ENCODE measurements around the gene GRID2. TPM values are rescaled to one million over a fixed set of nuclear protein-coding genes. Genes with fewer than 3 reads are reported as not detected.

The GRID2 gene
- total and polyA plus RNA-seq, 8 donors, result 0.14 to 0.36 (median 0.22) TPM

DNA sequence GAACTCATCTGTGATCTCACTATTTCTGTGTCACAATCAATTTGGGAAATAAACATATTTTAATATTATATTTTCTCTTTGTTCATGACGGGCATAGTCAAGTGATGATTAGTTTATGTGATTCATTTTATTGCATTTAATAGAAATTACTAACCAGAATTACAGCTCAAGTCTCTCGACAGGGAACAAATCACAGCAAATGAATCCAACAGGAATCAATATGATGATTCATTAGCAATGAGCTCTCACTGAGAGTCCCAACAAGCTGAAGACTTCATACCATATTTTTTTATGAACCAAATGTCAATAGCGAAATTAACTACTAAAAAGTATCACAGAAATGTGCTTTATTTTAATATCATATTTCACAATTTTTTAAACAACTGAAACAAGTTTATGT, 649.7 kb downstream of the GRID2 start:
- no peak for ATAC-seq
- TF ChIP-seq, protein P1, sequence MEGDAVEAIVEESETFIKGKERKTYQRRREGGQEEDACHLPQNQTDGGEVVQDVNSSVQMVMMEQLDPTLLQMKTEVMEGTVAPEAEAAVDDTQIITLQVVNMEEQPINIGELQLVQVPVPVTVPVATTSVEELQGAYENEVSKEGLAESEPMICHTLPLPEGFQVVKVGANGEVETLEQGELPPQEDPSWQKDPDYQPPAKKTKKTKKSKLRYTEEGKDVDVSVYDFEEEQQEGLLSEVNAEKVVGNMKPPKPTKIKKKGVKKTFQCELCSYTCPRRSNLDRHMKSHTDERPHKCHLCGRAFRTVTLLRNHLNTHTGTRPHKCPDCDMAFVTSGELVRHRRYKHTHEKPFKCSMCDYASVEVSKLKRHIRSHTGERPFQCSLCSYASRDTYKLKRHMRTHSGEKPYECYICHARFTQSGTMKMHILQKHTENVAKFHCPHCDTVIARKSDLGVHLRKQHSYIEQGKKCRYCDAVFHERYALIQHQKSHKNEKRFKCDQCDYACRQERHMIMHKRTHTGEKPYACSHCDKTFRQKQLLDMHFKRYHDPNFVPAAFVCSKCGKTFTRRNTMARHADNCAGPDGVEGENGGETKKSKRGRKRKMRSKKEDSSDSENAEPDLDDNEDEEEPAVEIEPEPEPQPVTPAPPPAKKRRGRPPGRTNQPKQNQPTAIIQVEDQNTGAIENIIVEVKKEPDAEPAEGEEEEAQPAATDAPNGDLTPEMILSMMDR (IDR thresholded peaks at IDR 0.05), result no peak

DNA sequence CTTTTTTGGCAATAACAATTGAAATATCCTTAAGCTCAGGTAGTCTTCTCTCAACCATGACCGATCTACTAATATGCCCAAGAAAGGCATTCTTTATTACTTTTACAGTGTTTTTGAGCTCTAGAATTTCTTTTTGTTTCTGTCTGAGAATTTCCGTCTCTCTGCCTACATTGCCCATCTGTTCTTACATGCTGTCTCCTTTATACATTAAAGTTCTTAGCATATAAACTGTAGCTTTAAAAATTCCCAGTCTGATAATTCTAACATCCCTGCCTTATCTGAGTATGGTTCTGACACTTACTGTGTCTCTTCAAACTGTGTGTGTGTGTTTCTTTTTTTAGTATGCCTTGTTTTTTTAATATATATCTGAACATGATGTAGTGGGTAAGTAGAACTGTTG, 658.1 kb downstream of the GRID2 start:
- Histone ChIP-seq H3K27me3 (no peaks in the 10 kb centered on the region), H3K4me1 (no peaks in the 10 kb centered on the region), H3K36me3 (no peaks in the 10 kb centered on the region), H3K4me3 (no peak overlapping the region), H3K9me3 (peaks cover 0 to 6% of the 10 kb centered on the region in 2 donors), H3K27ac (no peak overlapping the region)
- TF ChIP-seq, protein P1 (IDR thresholded peaks at IDR 0.05), result no peak
- DNase-seq, result no peak
- intact Hi-C loops (cut with DNase I), result no loop called here
- no peak for ATAC-seq

More for the DNA sequence above, 649.7 kb downstream of the GRID2 start:
- H3K27ac ChIP-seq, result no peak overlapping the region
- H3K27me3 ChIP-seq, result no peaks in the 10 kb centered on the region
- DNase-seq, result no peak
- H3K4me3 ChIP-seq, result no peak overlapping the region
- H3K36me3 ChIP-seq, result no peaks in the 10 kb centered on the region
- intact Hi-C loops (cut with DNase I), result no loop called here
- peaks cover 0 to 8% of the 10 kb centered on the region in 2 donors for H3K9me3 ChIP-seq
- H3K4me1 ChIP-seq, result no peaks in the 10 kb centered on the region

DNA sequence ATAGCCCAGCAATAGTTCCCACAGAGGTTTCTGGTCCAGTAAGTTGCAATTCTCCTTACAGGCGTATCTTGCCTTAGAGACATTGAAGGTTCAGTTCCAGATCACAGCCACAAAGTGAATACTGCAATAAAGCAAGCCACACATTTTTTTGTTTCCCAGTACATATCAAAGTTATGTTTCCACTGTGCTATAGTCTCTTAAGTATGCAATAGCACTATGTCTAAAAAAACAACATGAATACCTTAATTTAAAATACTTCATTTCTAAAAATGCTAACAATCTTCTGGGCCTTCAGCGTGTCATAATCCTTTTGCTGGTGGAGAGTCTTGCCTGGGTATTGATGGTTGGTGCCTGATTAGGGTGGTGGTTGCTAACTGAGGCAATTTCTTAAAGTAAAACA, 659.1 kb downstream of the GRID2 start:
- H3K9me3 ChIP-seq, result peaks cover 0 to 6% of the 10 kb centered on the region in 2 donors
- H3K36me3 ChIP-seq, result no peaks in the 10 kb centered on the region
- no peak for ATAC-seq
- H3K27ac ChIP-seq, result no peak overlapping the region
- no peaks in the 10 kb centered on the region for H3K27me3 ChIP-seq
- no peak overlapping the region for H3K4me3 ChIP-seq
- TF ChIP-seq, protein P1 (IDR thresholded peaks at IDR 0.05), result no peak
- no peak for DNase-seq
- intact Hi-C loops (cut with DNase I), result no loop called here
- H3K4me1 ChIP-seq, result no peaks in the 10 kb centered on the region

DNA sequence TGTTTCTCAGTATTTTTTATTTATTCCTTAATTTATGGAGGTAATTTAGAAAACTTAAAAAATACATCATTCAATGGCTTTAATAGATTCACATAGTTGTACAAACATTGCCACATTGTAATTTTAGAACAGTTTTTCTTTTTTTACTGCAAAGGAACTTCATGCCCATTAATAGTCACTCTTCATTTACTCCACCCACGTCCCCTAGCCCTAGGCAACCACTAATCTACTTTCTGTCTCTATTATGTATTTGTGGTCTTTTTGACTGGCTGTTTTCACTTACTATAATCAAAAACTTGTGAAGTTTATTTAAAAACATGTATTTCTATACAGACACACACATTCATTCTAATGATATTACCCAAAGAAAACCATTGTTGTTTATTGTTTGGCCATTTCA, 664.8 kb downstream of the GRID2 start:
- H3K4me3 ChIP-seq, result no peak overlapping the region
- no peaks in the 10 kb centered on the region for H3K4me1 ChIP-seq
- TF ChIP-seq, protein P1 (IDR thresholded peaks at IDR 0.05), result no peak
- H3K27me3 ChIP-seq, result no peaks in the 10 kb centered on the region
- ATAC-seq (no peak), DNase-seq (no peak)
- no peak overlapping the region for H3K27ac ChIP-seq
- H3K9me3 ChIP-seq, result no peaks in the 10 kb centered on the region
- no peaks in the 10 kb centered on the region for H3K36me3 ChIP-seq
- intact Hi-C loops (cut with DNase I), result no loop called here

DNA sequence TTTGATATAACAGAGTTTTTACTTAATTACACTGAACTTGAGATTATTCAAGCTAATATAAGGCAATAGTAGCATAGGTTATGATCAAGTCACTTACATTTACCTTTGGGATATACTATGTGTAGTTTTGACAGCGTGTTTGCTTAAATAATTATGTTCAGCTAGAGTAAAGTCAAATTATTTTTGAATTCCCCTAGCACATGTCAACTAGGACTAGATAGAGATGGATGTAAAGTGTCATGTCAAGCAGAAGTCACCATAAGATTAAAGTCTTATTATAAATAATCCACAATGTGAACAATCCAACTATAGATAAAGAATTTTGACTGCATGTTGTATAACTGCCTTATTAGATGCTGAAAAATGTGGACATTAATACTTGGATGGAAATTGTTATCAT, 665.2 kb downstream of the GRID2 start:
- intact Hi-C loops (cut with DNase I), result no loop called here
- DNase-seq, result no peak
- TF ChIP-seq, protein P1 (IDR thresholded peaks at IDR 0.05), result no peak
- H3K9me3 ChIP-seq, result no peaks in the 10 kb centered on the region
- no peaks in the 10 kb centered on the region for H3K36me3 ChIP-seq
- H3K4me1 ChIP-seq, result no peaks in the 10 kb centered on the region
- ATAC-seq, result no peak
- no peak overlapping the region for H3K4me3 ChIP-seq
- H3K27ac ChIP-seq, result peak overlapping the region in 1 of 2 donors; percentile 13
- no peaks in the 10 kb centered on the region for H3K27me3 ChIP-seq

All from left lung (tissue), 10 donors.